Central memory CD8-positive, alpha-beta T cell (primary cell): ENCODE data around the gene FLACC1.
"Not testable (repeated sequence)": the region's sequence is repeated elsewhere in the genome, so short reads cannot be mapped to it uniquely, and the experiment has no call there.

Experiments
- ATAC-seq: fragments of 150-1000 bp; cut with Tn5 transposase; replicated peaks from 2 replicates; pipeline ENCODE4 v1.10.0; 2022; ENCODE audit warnings: mild to moderate bottlenecking, moderate FRiP score, moderate number of reproducible peaks; ENCODE audit not compliant: poor library complexity, severe bottlenecking; ENCODE audit errors: extremely low read depth
- DNase-seq, 2 donors: peaks; one replicate each; pipeline ENCODE4 v3.0.0; 2021; ENCODE audit warnings: low spot score in 2 of 2
- H3K27ac Mint-ChIP-seq: one replicate; pipeline ENCODE4 v1.8.0; 2022; ENCODE audit warnings: low read depth, mild to moderate bottlenecking, moderate library complexity, mixed read lengths
- H3K27me3 Mint-ChIP-seq: one replicate; pipeline ENCODE4 v1.8.0; 2022; ENCODE audit warnings: mixed read lengths
- H3K36me3 Mint-ChIP-seq: one replicate; pipeline ENCODE4 v1.8.0; 2022; ENCODE audit warnings: mild to moderate bottlenecking, moderate library complexity, mixed read lengths; ENCODE audit not compliant: insufficient read depth
- H3K4me1 Mint-ChIP-seq: one replicate; pipeline ENCODE4 v1.8.0; 2022; ENCODE audit warnings: mixed read lengths
- H3K4me3 Mint-ChIP-seq: one replicate; pipeline ENCODE4 v1.8.0; 2022; ENCODE audit warnings: mild to moderate bottlenecking, moderate library complexity, mixed read lengths
- H3K9me3 Mint-ChIP-seq: one replicate; pipeline ENCODE4 v1.8.0; 2022; ENCODE audit warnings: mixed read lengths

FLACC1 gene

GRCh38 chr2:201290457-201291148 is 66.5 kb downstream of the FLACC1 start:
- Mint-ChIP-seq H3K36me3 (peaks cover 43% of the 10 kb centered on the region), H3K4me1 (peaks cover 28% of the 10 kb centered on the region)
- not testable (repeated sequence) for DNase-seq, H3K27me3 Mint-ChIP-seq, H3K9me3 Mint-ChIP-seq, ATAC-seq, H3K27ac Mint-ChIP-seq, H3K4me3 Mint-ChIP-seq

DNA sequence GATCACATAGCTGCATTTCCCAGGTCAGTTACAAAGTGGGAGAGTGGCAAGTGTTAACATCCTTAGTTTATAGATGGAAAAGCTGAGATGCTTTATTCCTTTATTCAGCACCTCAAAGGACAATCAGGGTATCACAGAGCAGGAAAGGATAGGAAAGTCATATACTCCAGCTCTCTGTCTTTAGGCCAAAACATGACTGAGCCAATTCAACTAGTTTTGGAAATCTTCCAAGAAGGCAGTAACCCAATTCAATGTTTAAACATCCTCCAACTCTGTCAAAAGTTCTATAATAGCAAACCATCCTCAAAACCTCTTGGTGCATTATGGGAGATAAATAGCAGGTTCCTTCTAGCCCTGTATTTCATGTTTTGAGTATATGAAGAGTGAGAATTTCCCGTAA is 71.6 kb downstream of the FLACC1 start:
- Mint-ChIP-seq H3K4me1 (peaks cover 24% of the 10 kb centered on the region), H3K4me3 (no peak overlapping the region), H3K27ac (peak overlapping the region; percentile 36), H3K36me3 (peaks cover 60% of the 10 kb centered on the region), H3K9me3 (no peaks in the 10 kb centered on the region), H3K27me3 (no peaks in the 10 kb centered on the region)
- DNase-seq (no peak), ATAC-seq (no peak)

- no peaks in the 10 kb centered on the region for H3K9me3 Mint-ChIP-seq
- H3K4me3 Mint-ChIP-seq, result no peak overlapping the region
- H3K27ac Mint-ChIP-seq, result peak overlapping the region; percentile 83
- DNase-seq (no peak), ATAC-seq (no peak)
- H3K27me3 Mint-ChIP-seq, result no peaks in the 10 kb centered on the region
- H3K4me1 Mint-ChIP-seq, result peaks cover 36% of the 10 kb centered on the region
- H3K36me3 Mint-ChIP-seq, result peaks cover 62% of the 10 kb centered on the region
Measured at GRCh38 chr2:201280191-201281040, 76.7 kb downstream of the FLACC1 start.

- H3K36me3 Mint-ChIP-seq, result peaks cover 67% of the 10 kb centered on the region
- H3K4me3 Mint-ChIP-seq, result peak overlapping the region; percentile 2
- H3K4me1 Mint-ChIP-seq, result peaks cover 42% of the 10 kb centered on the region
- peak overlapping the region; percentile 22 for H3K27ac Mint-ChIP-seq
- DNase-seq (no peak), ATAC-seq (no peak)
- no peaks in the 10 kb centered on the region for H3K9me3 Mint-ChIP-seq
- H3K27me3 Mint-ChIP-seq, result no peaks in the 10 kb centered on the region
Measured at GRCh38 chr2:201279079-201279478, 78.1 kb downstream of the FLACC1 start.

DNA sequence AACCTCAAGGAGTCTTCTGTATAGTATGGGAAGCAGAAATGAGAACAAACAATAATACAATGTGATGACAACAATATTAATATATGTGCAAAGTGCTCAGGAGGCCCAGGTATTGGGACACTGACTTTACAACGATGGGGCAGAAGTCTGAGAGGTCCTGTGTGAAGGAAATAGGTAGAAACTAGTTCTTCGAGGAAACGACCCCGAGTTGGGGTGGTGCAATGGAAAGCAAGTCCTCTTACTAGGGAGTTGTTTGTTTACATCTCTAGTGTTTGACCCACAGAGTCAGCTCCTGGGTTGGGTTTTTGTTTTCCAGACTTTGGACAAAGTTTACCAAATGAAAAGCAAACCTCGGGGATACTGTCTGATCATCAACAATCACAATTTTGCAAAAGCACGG is 80.6 kb downstream of the FLACC1 start:
- ATAC-seq, result no peak
- DNase-seq, result no peak
- Mint-ChIP-seq H3K9me3 (no peaks in the 10 kb centered on the region), H3K27me3 (no peaks in the 10 kb centered on the region), H3K4me3 (no peak overlapping the region), H3K36me3 (peaks cover 91% of the 10 kb centered on the region), H3K4me1 (peaks cover 60% of the 10 kb centered on the region), H3K27ac (peak overlapping the region; percentile 72)

- Mint-ChIP-seq H3K9me3 (no peaks in the 10 kb centered on the region), H3K4me3 (no peak overlapping the region), H3K27ac (peak overlapping the region; percentile 72), H3K4me1 (peaks cover 64% of the 10 kb centered on the region), H3K36me3 (peaks cover 94% of the 10 kb centered on the region), H3K27me3 (no peaks in the 10 kb centered on the region)
- ATAC-seq (no peak), DNase-seq (no peak)
Measured at GRCh38 chr2:201275990-201276389, 81.2 kb downstream of the FLACC1 start.

- no peak overlapping the region for H3K4me3 Mint-ChIP-seq
- H3K27ac Mint-ChIP-seq, result peak overlapping the region; percentile 72
- H3K36me3 Mint-ChIP-seq, result peaks cover 94% of the 10 kb centered on the region
- DNase-seq (no peak), ATAC-seq (no peak)
- no peaks in the 10 kb centered on the region for H3K9me3 Mint-ChIP-seq
- peaks cover 63% of the 10 kb centered on the region for H3K4me1 Mint-ChIP-seq
- no peaks in the 10 kb centered on the region for H3K27me3 Mint-ChIP-seq
Measured at GRCh38 chr2:201275069-201275468, 82.1 kb downstream of the FLACC1 start.

DNA sequence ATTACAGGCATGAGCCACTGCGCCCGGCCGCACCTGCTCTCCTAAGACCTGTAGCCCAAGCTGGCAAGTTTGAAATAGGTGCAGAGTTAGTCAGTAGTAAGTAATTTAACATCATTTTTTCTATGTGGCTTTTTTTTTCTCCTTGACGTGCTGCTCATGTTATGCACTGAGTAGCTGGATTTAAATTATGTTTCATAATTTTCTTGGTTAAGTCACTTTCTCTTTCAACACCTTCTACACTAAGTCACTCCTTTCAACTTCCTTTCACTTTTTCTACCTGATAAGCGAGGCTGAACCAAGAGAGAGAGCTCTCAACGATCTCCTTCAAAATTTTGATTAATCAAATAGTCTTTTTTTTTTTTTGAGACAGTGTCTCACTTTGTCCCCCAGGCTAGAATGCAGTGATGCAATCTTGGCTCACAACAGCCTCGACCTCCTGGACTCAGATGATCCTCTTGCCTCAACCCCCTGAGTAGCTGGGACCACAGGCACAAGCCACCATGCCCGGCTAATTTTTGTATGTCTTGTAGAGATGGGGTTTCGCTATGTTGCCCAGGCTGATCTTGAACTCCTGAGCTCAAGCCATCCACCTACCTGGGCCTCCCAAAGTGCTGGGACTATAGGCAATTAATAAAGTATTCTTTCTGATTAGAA is 83.7 kb downstream of the FLACC1 start:
- H3K4me1 Mint-ChIP-seq, result peaks cover 57% of the 10 kb centered on the region
- peak overlapping the region; percentile 10 for H3K4me3 Mint-ChIP-seq
- ATAC-seq, result peak; percentile 66
- H3K36me3 Mint-ChIP-seq, result peaks cover 91% of the 10 kb centered on the region
- no peaks in the 10 kb centered on the region for H3K9me3 Mint-ChIP-seq
- H3K27ac Mint-ChIP-seq, result peak overlapping the region; percentile 72
- H3K27me3 Mint-ChIP-seq, result no peaks in the 10 kb centered on the region
- DNase-seq, result no peak

- Mint-ChIP-seq H3K27ac (peak overlapping the region; percentile 72), H3K4me3 (peak overlapping the region; percentile 29), H3K9me3 (no peaks in the 10 kb centered on the region), H3K4me1 (peaks cover 66% of the 10 kb centered on the region), H3K27me3 (no peaks in the 10 kb centered on the region), H3K36me3 (peaks cover 92% of the 10 kb centered on the region)
- DNase-seq (no peak), ATAC-seq (no peak)
Measured at GRCh38 chr2:201271917-201272316, 85.2 kb downstream of the FLACC1 start.

DNA sequence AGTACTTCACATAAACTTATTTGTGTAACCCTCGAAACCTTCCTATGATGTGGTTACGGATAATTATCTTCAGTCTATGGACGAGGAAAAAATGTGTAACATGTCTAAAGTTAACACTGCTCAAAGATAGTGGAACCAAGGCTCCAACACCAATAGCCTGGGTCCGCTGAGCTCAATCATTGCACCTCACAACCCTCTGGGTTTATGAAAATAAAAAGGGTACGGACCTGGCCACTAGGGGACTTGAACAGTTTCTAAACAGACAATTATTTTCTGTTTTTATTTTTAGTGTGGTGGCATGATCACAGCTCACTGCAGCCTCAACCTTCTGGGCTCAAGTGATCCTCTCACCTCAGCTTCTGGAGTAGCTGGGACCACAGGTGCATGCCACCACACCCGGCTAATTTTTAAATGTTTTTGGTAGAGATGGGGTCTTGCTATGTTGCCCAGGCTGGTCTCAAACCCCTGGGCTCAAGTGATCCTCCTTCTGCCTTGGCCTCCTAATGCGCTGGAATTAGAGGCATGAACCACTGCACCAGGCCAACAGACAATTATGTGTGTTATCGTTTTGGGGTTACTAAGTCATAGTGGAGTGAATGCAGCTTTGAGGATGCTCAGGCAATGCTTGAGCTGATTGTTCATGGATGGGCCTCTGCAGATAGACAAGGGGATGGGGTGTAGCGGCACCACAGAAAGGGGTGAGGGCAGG is 86.7 kb downstream of the FLACC1 start:
- peaks cover 71% of the 10 kb centered on the region for H3K4me1 Mint-ChIP-seq
- H3K4me3 Mint-ChIP-seq, result peak overlapping the region; percentile 29
- peaks cover 86% of the 10 kb centered on the region for H3K36me3 Mint-ChIP-seq
- no peak for DNase-seq
- H3K27ac Mint-ChIP-seq, result peak overlapping the region; percentile 72
- no peak for ATAC-seq
- H3K27me3 Mint-ChIP-seq, result no peaks in the 10 kb centered on the region
- H3K9me3 Mint-ChIP-seq, result no peaks in the 10 kb centered on the region

- Mint-ChIP-seq H3K27ac (peak overlapping the region; percentile 72), H3K36me3 (peaks cover 80% of the 10 kb centered on the region), H3K4me3 (no peak overlapping the region), H3K9me3 (no peaks in the 10 kb centered on the region), H3K27me3 (no peaks in the 10 kb centered on the region), H3K4me1 (peaks cover 73% of the 10 kb centered on the region)
- DNase-seq, result no peak
- ATAC-seq, result no peak
Measured at GRCh38 chr2:201269764-201270163, 87.4 kb downstream of the FLACC1 start.
